K562 (cell line): ENCODE data around the gene WDFY2. TPM values are rescaled to one million over a fixed set of nuclear protein-coding genes. Genes with fewer than 3 reads are reported as not detected.

Experiments
- BRF1 ChIP-seq: IDR thresholded peaks from 3 replicates; pipeline ENCODE4 v1.6.1; 2011; ENCODE audit warnings: borderline replicate concordance, mild to moderate bottlenecking; ENCODE audit not compliant: insufficient read length; ENCODE audit errors: extremely low read depth
- CBX8 ChIP-seq: fragments of 200-600 bp; sonication (generic); IDR thresholded peaks from 2 replicates; pipeline ENCODE4 v1.6.1; 2012; ENCODE audit warnings: borderline replicate concordance, mixed run types, low read depth, mild to moderate bottlenecking, moderate library complexity, mixed read lengths, low read length, control low read depth, inconsistent platforms; ENCODE audit not compliant: poor library complexity, severe bottlenecking; ENCODE audit errors: extremely low read depth
- CREM ChIP-seq: IDR thresholded peaks from 2 replicates; pipeline ENCODE4 v1.6.1; 2014; ENCODE audit warnings: antibody characterized with exemption, low read depth
- EZH2 ChIP-seq: IDR thresholded peaks from 2 replicates; pipeline ENCODE4 v1.6.1; 2012; ENCODE audit warnings: low read depth, mild to moderate bottlenecking, inconsistent platforms, low read length, borderline replicate concordance
- FOSL1 ChIP-seq: fragments of 200-800 bp; sonication (Bioruptor generic); conservative IDR thresholded peaks from 2 replicates; pipeline ENCODE4 v1.6.1; 2016; ENCODE audit warnings: missing genetic modification characterization, missing compliant biosample characterization
- FOXJ2 ChIP-seq: fragments of 200-800 bp; sonication (Bioruptor generic); IDR thresholded peaks from 2 replicates; pipeline ENCODE4 v1.6.1; 2016; ENCODE audit warnings: missing genetic modification characterization, missing compliant biosample characterization
- HMGXB4 ChIP-seq: sonication (generic); formaldehyde crosslinking; IDR thresholded peaks from 2 replicates; pipeline ENCODE4 v1.8.1; 2023; ENCODE audit warnings: mild to moderate bottlenecking, missing genetic modification reagents
- MBD2 ChIP-seq: sonication (generic); IDR thresholded peaks from 2 replicates; pipeline ENCODE4 v1.6.1; 2016; ENCODE audit warnings: low read depth, borderline replicate concordance
- MECOM ChIP-seq: fragments of 250-450 bp; sonication (Bioruptor Pico); IDR thresholded peaks from 2 replicates; pipeline ENCODE4 v1.8.0; 2022; ENCODE audit warnings: inconsistent platforms
- MEIS2 ChIP-seq: fragments of 450-650 bp; IDR thresholded peaks from 2 replicates; pipeline ENCODE4 v1.6.1; 2014; ENCODE audit warnings: mild to moderate bottlenecking; ENCODE audit not compliant: partially characterized antibody
- MTF1 ChIP-seq: fragments of 250-450 bp; sonication (Bioruptor Pico); IDR thresholded peaks from 2 replicates; pipeline ENCODE4 v1.9.0; 2021; ENCODE audit warnings: moderate library complexity, mild to moderate bottlenecking, inconsistent platforms, borderline replicate concordance
- PRDM10 ChIP-seq: fragments of 450-650 bp; IDR thresholded peaks from 2 replicates; pipeline ENCODE4 v1.6.1; 2018; ENCODE audit not compliant: partially characterized antibody
- PTTG1 ChIP-seq: fragments of 450-650 bp; IDR thresholded peaks from 2 replicates; pipeline ENCODE4 v1.6.1; 2016; ENCODE audit warnings: low read depth, mild to moderate bottlenecking, missing genetic modification characterization, missing compliant biosample characterization
- SMARCA4 ChIP-seq: fragments of 450-650 bp; IDR thresholded peaks from 2 replicates; pipeline ENCODE4 v1.6.1; 2016
- ZKSCAN1 ChIP-seq: fragments of 150-350 bp; IDR thresholded peaks from 2 replicates; pipeline ENCODE4 v1.6.1; 2016; ENCODE audit warnings: low read depth, low read length
- ZNF277 ChIP-seq: fragments of 250-450 bp; sonication (Bioruptor Pico); IDR thresholded peaks from 2 replicates; pipeline ENCODE4 v1.8.0; 2022; ENCODE audit warnings: inconsistent platforms, mild to moderate bottlenecking, moderate library complexity, borderline replicate concordance
- ZNF395 ChIP-seq: fragments of 200-800 bp; sonication (Bioruptor generic); IDR thresholded peaks from 2 replicates; pipeline ENCODE4 v1.6.1; 2017; ENCODE audit warnings: missing genetic modification characterization, missing compliant biosample characterization
- ZNF41 ChIP-seq: fragments of 250-450 bp; sonication (Bioruptor Pico); conservative IDR thresholded peaks from 2 replicates; pipeline ENCODE4 v1.4.0; 2020; ENCODE audit warnings: mild to moderate bottlenecking
- ZNF785 ChIP-seq: fragments of 250-450 bp; sonication (Bioruptor Pico); IDR thresholded peaks from 2 replicates; pipeline ENCODE4 v1.4.0; 2020; ENCODE audit warnings: mild to moderate bottlenecking
- polyA plus RNA-seq, 8 experiments: library from polyadenylated mRNA; depleted of rRNA in 4 of 8; stranded (reverse) in 5 of 8; unstranded in 3 of 8; fragments of >200 nt; fragmentation: Nextera tagmentation in 2 of 8; fragmentation: Illumina TruSeq in 1 of 8; extraction: Ambion mirVana in 2 of 8; extraction: Trizol in 1 of 8; gene quantifications; 2 replicates each; pipeline versions ENCODE4 v1.2.1 to v1.2.3, GENCODE V29; 2011 to 2014; ENCODE audit warnings: inconsistent platforms in 1 of 8, missing spikeins in 1 of 8
- total RNA-seq, 7 experiments: library from RNA; depleted of rRNA in 6 of 7; stranded (reverse); fragments of >200 nt in 6 of 7; fragmentation: Illumina TruSeq in 2 of 7; extraction: Trizol in 2 of 7; gene quantifications; 2 replicates each; pipeline versions ENCODE4 v1.2.1 to v1.2.3, GENCODE V29; 2011 to 2021; ENCODE audit warnings: low replicate concordance in 1 of 7

Gene WDFY2
- total and polyA plus RNA-seq, 9 of the 15 experiments (the other 6 are each of a cell fraction or from before 2014, with no cell fraction given), result 0.66 to 6.4 (median 4.4) TPM

GRCh38 chr13:51583875-51584730 is at the start of gene WDFY2 (continued):
- no peak for TF ChIP-seq PRDM10
- TF ChIP-seq MECOM, result no peak
- TF ChIP-seq ZNF785, result no peak
- no peak; the same call in 1 of the 2 replicates for TF ChIP-seq MBD2
- no peak for TF ChIP-seq HMGXB4
- no peak for TF ChIP-seq PTTG1
- no peak for TF ChIP-seq SMARCA4
- TF ChIP-seq ZNF41, result no peak
- TF ChIP-seq BRF1, result no peak
- TF ChIP-seq CREM, result peak; percentile 42
- TF ChIP-seq FOXJ2, result peak; percentile 11; the same call in 1 of the 2 replicates
- TF ChIP-seq CBX8, result no peak
- TF ChIP-seq EZH2, result no peak
- TF ChIP-seq MEIS2, result peak; percentile 77
- TF ChIP-seq ZNF395 (CRISPR knock-in tag), result 0 out of 2 replicates have a peak, but pooled peaks have one; percentile 45
- no peak for TF ChIP-seq ZNF277 (CRISPR knock-in tag)
- TF ChIP-seq MTF1 (CRISPR knock-in tag), result no peak
- TF ChIP-seq FOSL1 (tag), result no peak
- peak; percentile 24; the same call in 1 of the 2 replicates for TF ChIP-seq ZKSCAN1
